Measurements from ENCODE around the gene GH1.
"Not testable (repeated sequence)": the region's sequence is repeated elsewhere in the genome, so short reads cannot be mapped to it uniquely, and the experiment has no call there.

DNA sequence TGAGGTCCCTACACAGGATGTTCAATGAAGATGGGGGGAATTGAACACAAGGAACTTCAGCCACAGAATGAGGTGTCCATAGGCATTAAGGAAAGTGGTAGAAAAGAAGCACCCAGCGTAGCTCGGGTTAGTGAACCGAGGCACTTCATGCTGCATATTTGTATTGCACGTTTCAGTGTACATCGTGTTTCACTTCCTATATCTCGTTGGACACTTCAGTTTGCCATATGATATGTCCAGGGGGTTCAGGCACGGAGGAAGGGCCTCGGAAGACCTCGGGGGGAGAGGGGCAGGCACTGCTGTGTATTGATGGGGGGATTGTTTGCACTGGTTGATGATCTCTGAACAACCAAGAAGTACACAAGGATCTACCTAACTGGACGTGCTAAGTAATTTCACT, 2.9 kb downstream of the GH1 start:
- TF ChIP-seq, protein P1, sequence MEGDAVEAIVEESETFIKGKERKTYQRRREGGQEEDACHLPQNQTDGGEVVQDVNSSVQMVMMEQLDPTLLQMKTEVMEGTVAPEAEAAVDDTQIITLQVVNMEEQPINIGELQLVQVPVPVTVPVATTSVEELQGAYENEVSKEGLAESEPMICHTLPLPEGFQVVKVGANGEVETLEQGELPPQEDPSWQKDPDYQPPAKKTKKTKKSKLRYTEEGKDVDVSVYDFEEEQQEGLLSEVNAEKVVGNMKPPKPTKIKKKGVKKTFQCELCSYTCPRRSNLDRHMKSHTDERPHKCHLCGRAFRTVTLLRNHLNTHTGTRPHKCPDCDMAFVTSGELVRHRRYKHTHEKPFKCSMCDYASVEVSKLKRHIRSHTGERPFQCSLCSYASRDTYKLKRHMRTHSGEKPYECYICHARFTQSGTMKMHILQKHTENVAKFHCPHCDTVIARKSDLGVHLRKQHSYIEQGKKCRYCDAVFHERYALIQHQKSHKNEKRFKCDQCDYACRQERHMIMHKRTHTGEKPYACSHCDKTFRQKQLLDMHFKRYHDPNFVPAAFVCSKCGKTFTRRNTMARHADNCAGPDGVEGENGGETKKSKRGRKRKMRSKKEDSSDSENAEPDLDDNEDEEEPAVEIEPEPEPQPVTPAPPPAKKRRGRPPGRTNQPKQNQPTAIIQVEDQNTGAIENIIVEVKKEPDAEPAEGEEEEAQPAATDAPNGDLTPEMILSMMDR (IDR thresholded peaks at IDR 0.05): not testable (repeated sequence)
- not testable (repeated sequence) for TF ChIP-seq POLR2A (IDR thresholded peaks at IDR 0.05)

Measured in gastroesophageal sphincter (tissue), 3 donors.